Activated CD4-positive, CD25-positive, alpha-beta regulatory T cell (primary cell): Measurements from ENCODE around the gene ZDBF2.
"Not testable (repeated sequence)": the region's sequence is repeated elsewhere in the genome, so short reads cannot be mapped to it uniquely, and the experiment has no call there.

Source experiments
- DNase-seq, 4 experiments: peaks; one replicate each; lab custom pipeline; 2025; lab: John Stamatoyannopoulos, UW

The ZDBF2 gene

DNA sequence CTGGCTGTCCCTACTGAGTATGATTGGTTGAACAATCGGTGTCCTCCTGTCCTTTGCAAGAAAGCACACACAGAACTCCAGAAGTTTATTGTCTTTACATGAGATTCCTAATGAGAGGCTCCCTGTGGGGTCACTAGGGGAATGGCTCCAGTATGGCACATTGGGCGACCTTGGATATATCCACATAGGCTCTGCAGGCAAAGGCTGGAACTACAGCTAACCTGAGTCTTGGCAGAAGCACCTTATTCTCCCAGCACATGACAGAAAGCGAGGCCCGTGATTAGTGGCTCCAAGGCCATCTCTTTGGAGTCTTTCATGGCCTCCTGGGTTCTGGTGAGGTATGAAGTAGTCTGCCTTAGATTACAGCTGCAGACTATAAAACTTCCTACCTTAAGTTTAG, 49.0 kb downstream of the ZDBF2 start:
- DNase-seq: no peak

DNA sequence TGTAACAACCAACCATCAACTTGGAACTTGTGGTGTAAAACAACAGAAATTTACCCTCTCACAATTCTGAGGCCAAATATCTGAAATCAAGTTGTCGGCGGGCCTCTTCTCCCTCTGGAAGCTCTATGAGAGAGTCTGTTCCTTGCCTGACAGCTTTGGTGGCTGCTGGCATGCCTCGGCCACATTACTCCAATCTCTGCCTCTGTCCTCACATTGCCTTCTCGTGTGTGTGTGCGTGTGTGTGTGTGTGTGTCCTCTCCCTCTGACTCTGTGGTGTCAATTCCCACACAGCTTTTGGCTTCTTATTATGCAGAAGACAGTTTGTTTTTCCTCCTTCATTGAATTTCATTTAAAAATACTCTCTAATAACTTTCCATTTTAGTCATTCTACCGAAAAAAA, 50.4 kb downstream of the ZDBF2 start:
- no peak for DNase-seq

DNA sequence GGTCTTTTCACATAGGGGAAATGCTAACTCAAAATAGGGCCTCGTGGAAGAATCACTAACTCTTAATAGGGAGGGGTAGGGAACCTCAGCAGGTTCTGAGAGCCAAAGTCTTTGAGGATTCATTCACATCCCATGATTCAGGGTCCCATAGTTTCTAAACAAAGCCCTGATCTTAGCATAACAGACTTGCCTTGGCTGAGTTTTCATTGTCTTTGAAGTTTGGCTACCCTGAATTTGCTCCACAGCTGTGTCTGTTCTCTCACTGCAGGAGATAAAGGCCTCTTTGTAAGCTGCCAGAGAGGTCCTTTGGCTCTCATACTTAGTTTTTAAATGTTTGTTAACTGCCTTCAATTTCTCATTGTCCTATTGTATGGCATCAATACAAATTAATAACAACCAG, 54.5 kb downstream of the ZDBF2 start:
- DNase-seq: no peak

DNA sequence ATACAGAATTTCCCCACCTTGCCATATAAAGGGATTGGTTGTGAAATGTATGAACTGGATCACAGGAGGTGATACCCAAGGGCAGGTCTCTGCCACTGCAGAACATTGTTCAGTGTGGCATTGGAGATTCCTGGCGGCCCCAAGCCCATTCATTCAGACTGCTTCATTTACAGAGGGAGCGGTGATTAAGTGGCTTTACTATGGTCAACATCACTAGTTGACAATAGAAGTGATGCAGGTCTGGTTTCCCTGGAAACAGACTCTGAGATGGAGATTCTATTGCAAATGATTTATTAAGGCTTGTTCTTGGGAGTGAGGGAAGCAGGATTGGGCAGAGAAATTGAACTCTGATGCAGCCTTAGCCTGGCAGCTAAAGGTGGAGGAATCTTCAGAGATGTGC, 62.4 kb downstream of the ZDBF2 start:
- DNase-seq: no peak

DNA sequence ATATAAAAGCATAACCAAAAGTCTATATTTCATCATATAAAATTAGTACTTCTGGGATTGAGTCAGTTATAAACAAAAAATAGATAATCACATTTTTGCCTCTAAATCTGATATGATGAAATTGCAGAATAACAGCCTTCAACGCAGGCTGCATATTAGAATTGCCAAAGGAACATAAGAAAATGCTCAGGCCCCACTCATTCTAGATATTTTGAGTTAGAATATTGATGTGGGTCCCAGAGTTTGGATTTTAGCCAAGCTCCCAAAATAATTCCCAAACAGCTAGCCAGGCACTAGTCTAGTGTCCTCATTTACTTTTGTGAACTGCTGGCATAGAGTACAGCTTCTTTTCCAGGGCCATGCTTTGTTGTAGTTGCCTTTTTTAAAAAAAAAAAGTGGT, 63.5 kb downstream of the ZDBF2 start:
- DNase-seq: no peak

DNA sequence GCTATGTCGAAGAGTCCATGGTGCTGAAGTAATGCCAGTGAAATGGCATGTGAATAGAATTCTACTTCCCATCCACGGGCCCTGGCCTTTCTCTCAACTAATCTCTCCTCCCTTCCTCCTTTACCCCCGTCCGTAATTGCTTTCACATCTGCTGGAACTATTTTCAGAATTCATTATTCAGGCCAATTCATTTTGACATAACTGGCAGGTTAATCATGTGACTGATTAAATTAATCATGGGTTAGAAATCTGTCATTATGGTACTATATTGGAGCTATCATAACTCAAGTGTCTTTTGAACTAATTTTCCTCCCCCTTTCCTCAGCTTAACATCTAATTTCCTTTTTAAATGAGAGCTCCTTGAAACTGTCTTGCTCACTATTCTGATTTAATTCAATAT, 66.9 kb downstream of the ZDBF2 start:
- no peak for DNase-seq

DNA sequence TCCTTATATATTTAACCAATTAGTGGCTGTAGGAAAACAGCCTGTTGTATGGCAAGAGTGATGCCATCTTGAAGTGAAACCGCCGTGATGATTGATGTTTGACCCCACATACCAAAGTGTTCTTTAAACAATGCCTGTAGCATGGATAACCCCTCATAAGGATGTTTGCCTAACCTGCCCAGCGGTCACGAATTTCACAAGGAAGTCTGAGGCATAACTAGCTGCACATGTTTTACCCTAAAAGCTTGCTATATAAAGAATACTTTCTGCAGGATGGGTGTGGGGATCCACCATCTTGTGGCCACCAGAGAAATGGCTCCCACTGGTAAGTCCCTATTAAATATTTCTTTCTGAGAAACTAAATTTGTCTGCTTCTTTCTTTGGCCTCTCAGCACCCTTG, 68.7 kb downstream of the ZDBF2 start:
- DNase-seq: no peak

DNA sequence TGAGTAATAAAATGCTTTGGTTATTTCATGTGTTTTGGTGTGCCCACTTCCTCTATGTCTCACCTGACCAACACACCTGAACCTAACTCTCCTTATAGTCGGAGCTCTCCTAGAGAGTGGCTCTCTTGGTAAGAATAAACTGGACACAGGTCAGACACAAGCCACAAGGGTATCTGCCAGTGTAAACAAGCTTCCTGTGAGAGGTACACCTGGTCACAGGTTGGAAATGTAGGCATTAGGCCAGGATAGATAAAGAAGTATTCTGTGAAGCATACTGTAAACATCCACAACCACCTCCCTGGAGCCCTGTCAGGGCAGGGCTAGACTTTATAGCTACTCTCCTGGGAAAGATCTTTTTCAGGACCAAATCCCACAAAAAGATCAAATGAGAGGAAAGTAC, 69.4 kb downstream of the ZDBF2 start:
- no peak for DNase-seq

DNA sequence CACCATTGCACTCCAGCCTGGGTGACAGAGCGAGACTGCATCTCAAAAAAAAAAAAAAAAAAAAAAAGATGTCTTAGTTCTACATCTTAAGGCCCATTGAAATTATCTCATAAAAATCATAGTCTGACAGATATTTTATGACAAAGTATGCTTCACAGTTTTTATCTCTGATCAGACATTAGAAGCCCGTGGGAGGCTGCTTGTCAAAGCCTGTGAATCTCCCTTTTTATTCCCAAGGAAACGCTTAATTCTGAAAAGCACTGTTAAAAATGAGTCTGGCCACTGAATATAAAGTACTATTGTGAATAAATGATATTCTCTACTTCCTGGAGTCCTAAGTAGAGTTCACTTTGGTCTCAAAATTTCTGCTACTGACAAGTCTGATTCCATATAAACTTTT, 71.1 kb downstream of the ZDBF2 start:
- DNase-seq: no peak

DNA sequence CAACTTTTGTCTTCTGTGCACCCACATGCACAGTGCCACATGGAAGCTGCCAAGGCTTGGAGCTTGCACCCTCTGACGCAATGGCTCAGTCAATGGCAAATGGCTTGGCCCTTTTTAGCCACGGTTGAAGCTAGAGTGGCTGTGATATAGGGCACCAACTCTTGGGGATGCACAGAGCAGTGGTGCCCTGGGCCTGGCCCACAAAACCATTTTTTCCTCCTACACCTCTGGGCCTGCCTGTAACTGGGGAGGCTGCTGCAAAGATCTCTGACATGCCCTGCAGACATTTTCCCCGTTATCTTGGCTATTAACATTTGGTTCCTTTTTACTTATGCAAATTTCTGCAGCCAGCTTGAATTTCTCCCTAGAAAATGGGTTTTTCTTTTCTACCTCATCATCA, 74.9 kb downstream of the ZDBF2 start:
- no peak for DNase-seq

DNA sequence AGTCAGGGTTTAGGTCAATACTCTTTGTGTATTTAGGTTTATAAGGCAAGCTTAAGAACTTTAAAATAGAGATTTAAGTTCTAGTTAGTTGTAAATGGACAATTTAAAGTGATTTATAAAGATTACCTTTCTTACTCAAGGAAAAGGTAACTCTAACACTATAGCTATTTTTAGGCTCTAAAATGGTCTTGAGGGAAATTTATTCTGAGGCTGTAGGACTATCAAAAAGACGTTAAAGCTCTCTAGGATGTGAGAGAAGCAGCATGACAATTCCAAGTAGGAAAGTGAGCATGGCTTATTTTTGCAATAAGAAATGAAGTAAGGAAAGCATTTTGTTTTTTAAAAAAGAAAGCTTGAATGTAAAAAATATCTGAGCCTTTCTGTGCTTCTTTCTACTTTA, 78.1 kb downstream of the ZDBF2 start:
- no peak for DNase-seq

DNA sequence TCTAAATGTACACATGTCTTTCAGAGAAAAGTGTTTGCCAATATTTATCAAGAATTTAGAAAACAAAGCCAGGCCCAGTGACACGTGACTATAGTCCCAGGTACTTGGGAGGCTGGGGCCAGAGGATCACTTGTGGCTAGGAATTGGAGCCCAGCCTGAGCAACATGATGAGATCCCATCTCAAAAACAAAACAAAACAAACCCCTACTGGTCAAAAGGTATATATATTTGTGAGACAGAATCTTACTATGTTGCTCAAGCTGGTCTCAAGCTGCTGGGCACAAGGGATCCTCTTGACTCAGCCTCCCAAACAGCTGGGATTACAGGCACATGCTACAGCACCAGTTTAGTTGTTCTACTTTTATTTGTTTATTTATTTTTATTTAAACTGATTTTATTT, 79.2 kb downstream of the ZDBF2 start:
- DNase-seq: no peak

DNA sequence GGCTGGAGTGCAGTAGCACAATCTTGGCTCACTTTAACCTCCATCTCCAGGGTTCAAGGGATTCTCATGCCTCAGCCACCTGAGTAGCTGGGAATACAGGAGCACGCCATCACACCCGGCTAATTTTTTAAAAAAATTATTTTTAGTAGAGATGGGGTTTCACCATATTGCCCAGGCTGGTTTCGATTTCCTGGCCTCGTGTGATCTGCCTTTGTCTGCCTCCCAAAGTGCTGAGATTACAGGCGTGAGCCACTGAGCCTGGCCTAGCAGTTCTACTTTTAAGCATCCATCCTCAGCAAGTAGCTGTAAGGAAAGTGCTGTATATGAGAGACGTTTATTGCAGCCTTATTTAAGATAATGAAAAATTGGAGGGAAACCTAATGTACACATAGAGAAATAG, 79.7 kb downstream of the ZDBF2 start:
- DNase-seq: no peak

DNA sequence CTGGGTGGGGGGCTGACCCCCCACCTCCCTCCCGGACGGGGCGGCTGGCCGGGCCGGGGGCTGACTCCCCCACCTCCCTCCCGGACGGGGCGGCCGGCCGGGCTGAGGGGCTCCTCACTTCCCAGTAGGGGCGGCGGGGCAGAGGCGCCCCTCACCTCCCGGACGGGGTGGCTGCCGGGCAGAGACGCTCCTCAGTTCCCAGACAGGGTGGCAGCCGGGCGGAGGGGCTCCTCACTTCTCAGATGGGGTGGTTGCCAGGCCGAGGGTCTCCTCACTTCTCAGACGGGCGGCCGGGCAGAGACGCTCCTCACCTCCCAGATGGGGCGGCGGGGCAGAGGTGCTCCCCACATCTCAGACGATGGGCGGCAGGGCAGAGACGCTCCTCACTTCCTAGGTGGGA, 82.4 kb downstream of the ZDBF2 start:
- not testable (repeated sequence) for DNase-seq

DNA sequence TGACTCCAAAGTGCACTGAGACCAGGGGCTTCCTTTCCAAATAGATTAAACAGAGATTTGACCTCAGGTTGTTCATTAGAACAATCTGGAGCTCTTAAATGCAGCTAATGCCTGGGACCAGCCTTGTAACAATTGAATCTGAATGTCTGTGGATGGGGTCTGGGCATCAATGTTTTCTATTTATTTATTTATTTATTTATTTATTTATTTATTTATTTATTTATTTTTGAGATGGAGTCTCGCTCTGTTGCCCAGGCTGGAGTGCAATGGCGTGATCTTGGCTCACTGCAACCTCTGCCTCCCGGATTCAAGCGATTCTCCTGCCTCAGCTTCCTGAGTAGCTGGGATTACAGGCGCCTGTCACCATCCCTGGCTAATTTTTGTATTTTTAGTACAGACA, 86.4 kb downstream of the ZDBF2 start:
- DNase-seq: not testable (repeated sequence)

DNA sequence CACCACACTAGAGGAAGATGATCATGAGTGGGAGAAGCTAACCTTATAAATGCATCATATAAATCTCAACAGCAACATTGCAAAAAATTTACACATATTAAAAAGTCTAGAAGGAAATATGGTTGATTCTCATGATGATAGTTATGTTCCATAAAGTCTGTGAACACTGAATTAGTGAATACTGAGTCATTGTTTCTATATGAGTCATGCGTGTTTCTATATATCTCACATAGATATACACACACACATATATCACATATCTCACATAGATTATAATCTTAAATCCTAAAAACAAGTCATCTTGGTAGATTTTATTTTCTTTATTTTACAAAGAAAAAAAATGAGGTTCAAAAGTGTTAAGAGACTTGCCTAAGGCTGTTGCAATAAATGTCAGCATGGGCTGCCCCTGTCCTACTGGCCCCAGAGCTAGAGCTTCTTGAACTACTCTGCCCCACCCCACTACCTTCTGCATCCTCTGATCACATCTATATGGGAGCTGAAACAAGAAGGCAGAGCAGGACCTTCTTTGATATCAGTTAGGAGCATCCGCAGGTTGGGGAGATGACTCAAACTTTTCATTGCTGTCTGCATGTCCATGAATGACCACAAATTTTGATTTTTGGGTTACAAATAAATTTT, 87.1 kb downstream of the ZDBF2 start:
- DNase-seq: no peak
